ENCODE measurements around the gene STARD13. TPM values are rescaled to one million over a fixed set of nuclear protein-coding genes. Genes with fewer than 3 reads are reported as not detected.

Gene STARD13, protein sequence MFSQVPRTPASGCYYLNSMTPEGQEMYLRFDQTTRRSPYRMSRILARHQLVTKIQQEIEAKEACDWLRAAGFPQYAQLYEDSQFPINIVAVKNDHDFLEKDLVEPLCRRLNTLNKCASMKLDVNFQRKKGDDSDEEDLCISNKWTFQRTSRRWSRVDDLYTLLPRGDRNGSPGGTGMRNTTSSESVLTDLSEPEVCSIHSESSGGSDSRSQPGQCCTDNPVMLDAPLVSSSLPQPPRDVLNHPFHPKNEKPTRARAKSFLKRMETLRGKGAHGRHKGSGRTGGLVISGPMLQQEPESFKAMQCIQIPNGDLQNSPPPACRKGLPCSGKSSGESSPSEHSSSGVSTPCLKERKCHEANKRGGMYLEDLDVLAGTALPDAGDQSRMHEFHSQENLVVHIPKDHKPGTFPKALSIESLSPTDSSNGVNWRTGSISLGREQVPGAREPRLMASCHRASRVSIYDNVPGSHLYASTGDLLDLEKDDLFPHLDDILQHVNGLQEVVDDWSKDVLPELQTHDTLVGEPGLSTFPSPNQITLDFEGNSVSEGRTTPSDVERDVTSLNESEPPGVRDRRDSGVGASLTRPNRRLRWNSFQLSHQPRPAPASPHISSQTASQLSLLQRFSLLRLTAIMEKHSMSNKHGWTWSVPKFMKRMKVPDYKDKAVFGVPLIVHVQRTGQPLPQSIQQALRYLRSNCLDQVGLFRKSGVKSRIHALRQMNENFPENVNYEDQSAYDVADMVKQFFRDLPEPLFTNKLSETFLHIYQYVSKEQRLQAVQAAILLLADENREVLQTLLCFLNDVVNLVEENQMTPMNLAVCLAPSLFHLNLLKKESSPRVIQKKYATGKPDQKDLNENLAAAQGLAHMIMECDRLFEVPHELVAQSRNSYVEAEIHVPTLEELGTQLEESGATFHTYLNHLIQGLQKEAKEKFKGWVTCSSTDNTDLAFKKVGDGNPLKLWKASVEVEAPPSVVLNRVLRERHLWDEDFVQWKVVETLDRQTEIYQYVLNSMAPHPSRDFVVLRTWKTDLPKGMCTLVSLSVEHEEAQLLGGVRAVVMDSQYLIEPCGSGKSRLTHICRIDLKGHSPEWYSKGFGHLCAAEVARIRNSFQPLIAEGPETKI
- total RNA-seq = under 1 TPM; 0.05 to 0.15 (median 0.14) TPM

GRCh38 chr13:33285420-33286124 lies at the start of gene STARD13:
Gene STARD13 (minus strand): TSS chr13:33285755. CDS start chr13:33285638, 117 bp downstream.
- Mint-ChIP-seq H3K4me3 (peak within 1 kb of the TSS; percentile 66), H3K27me3 (ENCODE audit: low read depth) (peaks cover 46% of the 10 kb centered on the region), H3K4me1 (ENCODE audit: low read depth) (peaks cover 15% of the 10 kb centered on the region), H3K9me3 (no peaks in the 10 kb centered on the region), H3K36me3 (ENCODE audit: insufficient read depth) (no peaks in the 10 kb centered on the region)
- ATAC-seq = peak; percentile 18 to 58
- no peak for DNase-seq

DNA sequence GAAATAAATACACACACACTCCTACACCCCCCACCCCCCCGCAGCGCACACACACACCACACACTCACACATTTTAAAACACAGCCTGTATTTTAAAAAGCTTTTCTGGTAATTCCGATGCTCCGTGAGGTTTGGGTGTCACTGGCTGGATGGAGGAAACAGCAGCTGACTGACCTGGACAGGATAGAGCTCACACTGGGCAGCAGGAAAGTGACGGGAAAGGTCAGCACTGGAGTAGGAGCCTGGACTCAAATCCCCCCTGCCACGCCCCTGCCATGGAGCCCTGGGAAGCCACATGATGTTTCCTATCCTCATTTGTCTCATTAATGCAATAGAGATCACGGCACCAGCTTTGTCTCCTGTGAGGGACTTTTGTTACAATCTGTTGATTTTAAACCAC lies 49.3 kb upstream of the STARD13 start:
- Mint-ChIP-seq H3K4me3 (no peak overlapping the region), H3K4me1 (ENCODE audit: low read depth) (no peaks in the 10 kb centered on the region), H3K27me3 (ENCODE audit: low read depth) (peaks cover 20% of the 10 kb centered on the region), H3K36me3 (ENCODE audit: insufficient read depth) (no peaks in the 10 kb centered on the region), H3K9me3 (no peaks in the 10 kb centered on the region)
- ATAC-seq (no peak), DNase-seq (no peak)

GRCh38 chr13:33331962-33332361 lies 46.4 kb upstream of the STARD13 start:
- DNase-seq (no peak), ATAC-seq (no peak)
- Mint-ChIP-seq H3K4me1 (ENCODE audit: low read depth) (no peaks in the 10 kb centered on the region), H3K4me3 (no peak overlapping the region), H3K9me3 (no peaks in the 10 kb centered on the region), H3K36me3 (ENCODE audit: insufficient read depth) (no peaks in the 10 kb centered on the region), H3K27me3 (ENCODE audit: low read depth) (peaks cover 20% of the 10 kb centered on the region)

GRCh38 chr13:33330483-33330882 lies 44.9 kb upstream of the STARD13 start:
- no peak for DNase-seq

DNA sequence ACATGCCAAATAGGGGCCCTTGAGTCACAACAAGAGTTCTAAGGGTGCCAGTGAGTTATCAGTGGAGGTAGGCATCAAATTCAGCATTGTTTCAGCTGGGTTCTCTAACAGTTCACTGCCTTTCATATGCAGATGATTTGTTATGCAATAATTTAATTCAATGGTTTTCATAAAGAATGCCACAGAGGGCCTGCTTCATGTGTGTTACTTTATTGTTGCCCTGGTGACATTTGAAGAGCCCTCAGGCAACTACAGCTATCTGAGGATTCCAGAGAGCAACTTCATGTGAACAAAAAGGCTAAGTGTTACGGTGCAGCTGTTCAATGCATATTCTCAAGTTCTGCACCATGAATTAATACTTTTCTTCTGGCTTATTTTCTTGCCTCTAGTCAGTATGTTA lies 43.1 kb upstream of the STARD13 start:
- no peaks in the 10 kb centered on the region for H3K4me1 Mint-ChIP-seq (ENCODE audit: low read depth)
- no peaks in the 10 kb centered on the region for H3K36me3 Mint-ChIP-seq (ENCODE audit: insufficient read depth)
- H3K27me3 Mint-ChIP-seq (ENCODE audit: low read depth) = peaks cover 9% of the 10 kb centered on the region
- no peak for ATAC-seq
- no peaks in the 10 kb centered on the region for H3K9me3 Mint-ChIP-seq
- H3K4me3 Mint-ChIP-seq = no peak overlapping the region
- no peak for DNase-seq

More at GRCh38 chr13:33330483-33330882, 44.9 kb upstream of the STARD13 start:
- Mint-ChIP-seq H3K4me1 (ENCODE audit: low read depth) (no peaks in the 10 kb centered on the region), H3K9me3 (no peaks in the 10 kb centered on the region), H3K4me3 (no peak overlapping the region), H3K36me3 (ENCODE audit: insufficient read depth) (no peaks in the 10 kb centered on the region), H3K27me3 (ENCODE audit: low read depth) (peaks cover 20% of the 10 kb centered on the region)
- ATAC-seq = no peak

DNA sequence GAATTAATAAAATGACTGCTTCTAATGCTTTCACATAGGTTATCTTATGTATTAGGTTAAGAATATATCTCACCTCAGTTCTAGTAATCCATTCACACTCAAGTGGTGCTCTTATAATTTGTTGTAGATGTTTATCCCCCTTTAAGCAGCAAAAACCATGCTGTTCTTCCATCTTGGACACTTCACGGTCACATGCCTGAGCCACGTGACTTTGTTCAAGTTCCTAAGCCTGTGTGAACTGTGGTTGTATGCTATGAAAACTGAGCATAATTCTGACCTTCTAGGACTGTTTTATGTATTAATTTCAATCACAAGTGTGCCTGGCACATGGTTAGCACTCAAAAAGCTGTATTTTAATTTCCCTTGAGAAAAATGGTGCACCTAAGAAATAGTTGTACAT lies 41.2 kb upstream of the STARD13 start:
- no peak overlapping the region for H3K4me3 Mint-ChIP-seq
- no peaks in the 10 kb centered on the region for H3K9me3 Mint-ChIP-seq
- no peaks in the 10 kb centered on the region for H3K4me1 Mint-ChIP-seq (ENCODE audit: low read depth)
- ATAC-seq = no peak
- DNase-seq = no peak
- peaks cover 2% of the 10 kb centered on the region for H3K27me3 Mint-ChIP-seq (ENCODE audit: low read depth)
- no peaks in the 10 kb centered on the region for H3K36me3 Mint-ChIP-seq (ENCODE audit: insufficient read depth)

- H3K36me3 Mint-ChIP-seq (ENCODE audit: insufficient read depth) = no peaks in the 10 kb centered on the region
- H3K4me3 Mint-ChIP-seq = no peak overlapping the region
- no peak for ATAC-seq
- DNase-seq = no peak
- H3K27me3 Mint-ChIP-seq (ENCODE audit: low read depth) = no peaks in the 10 kb centered on the region
- no peaks in the 10 kb centered on the region for H3K4me1 Mint-ChIP-seq (ENCODE audit: low read depth)
- no peaks in the 10 kb centered on the region for H3K9me3 Mint-ChIP-seq
Observed at GRCh38 chr13:33326246-33326645, 40.7 kb upstream of the STARD13 start.

DNA sequence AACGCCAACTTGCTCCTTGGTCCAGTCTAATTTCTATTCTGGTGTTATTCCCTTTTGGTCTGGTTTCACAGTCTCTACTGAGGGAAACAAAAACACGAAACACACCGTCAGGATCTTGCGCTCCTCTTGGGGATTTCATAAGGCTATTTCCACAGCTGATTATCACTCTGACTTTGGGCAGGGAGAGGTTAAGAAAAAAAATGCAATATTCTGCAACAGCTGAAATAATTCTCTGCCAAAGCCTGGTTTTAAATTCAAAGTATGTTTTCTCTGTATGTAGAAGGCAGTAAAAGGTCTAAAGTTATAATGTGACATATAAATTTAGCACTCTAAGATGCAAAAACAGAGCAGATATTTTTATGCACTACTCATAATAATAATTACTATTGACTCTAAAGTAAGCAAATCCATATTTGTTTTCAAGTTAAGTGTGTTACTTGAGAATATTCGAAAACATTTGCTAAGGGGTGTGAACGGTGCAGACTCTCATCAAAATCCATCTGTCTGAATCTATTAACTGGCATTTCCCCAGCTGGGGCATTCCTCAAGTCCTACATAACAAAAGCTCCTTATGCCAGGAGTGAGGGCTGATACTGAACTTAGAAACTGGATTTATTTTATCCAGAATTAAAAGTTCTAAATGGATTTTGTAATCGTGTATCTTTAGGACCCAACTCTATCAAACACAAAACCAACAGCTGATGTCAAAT lies 38.4 kb upstream of the STARD13 start:
- no peaks in the 10 kb centered on the region for H3K36me3 Mint-ChIP-seq (ENCODE audit: insufficient read depth)
- peaks cover 2% of the 10 kb centered on the region for H3K27me3 Mint-ChIP-seq (ENCODE audit: low read depth)
- ATAC-seq (no peak), DNase-seq (no peak)
- no peaks in the 10 kb centered on the region for H3K4me1 Mint-ChIP-seq (ENCODE audit: low read depth)
- H3K4me3 Mint-ChIP-seq = no peak overlapping the region
- no peaks in the 10 kb centered on the region for H3K9me3 Mint-ChIP-seq

DNA sequence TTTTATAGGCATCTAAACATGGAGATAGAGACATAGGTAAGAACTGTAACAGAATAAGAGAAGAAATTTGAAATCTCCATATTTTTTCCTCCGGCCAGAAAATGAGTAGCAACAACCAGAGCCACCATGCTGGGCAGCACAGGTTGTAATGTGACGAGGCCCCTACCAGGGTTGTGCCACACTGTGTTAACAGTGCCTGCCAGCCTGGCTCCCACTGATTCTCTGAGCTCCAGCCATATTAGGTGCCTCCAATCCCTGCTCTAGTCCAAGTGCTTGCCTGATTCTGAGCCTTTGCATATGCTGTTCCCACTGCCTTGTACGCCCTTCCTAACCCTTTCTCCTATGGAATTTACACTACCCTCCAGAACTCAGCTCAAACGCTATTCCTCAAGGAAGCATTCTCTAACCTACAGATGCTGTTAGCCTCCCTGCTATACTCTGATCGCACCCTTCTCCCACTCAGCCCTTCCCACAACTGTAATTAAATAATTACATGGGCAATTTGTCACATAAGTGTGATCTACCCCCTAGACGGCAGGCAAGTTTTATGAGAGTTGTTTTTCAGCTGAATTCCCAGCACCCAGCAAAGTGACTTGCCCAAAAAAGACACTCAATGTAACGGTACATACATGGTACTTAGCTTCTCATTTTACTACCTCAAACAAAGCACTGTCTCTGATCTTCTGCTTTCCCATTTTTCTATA lies 37.6 kb upstream of the STARD13 start:
- Mint-ChIP-seq H3K27me3 (ENCODE audit: low read depth) (peaks cover 2% of the 10 kb centered on the region), H3K36me3 (ENCODE audit: insufficient read depth) (no peaks in the 10 kb centered on the region), H3K4me1 (ENCODE audit: low read depth) (no peaks in the 10 kb centered on the region), H3K9me3 (no peaks in the 10 kb centered on the region), H3K4me3 (no peak overlapping the region)
- no peak for DNase-seq
- no peak for ATAC-seq

- DNase-seq (no peak), ATAC-seq (no peak)
- H3K36me3 Mint-ChIP-seq (ENCODE audit: insufficient read depth) = no peaks in the 10 kb centered on the region
- H3K9me3 Mint-ChIP-seq = no peaks in the 10 kb centered on the region
- H3K4me3 Mint-ChIP-seq = no peak overlapping the region
- H3K4me1 Mint-ChIP-seq (ENCODE audit: low read depth) = no peaks in the 10 kb centered on the region
- peaks cover 2% of the 10 kb centered on the region for H3K27me3 Mint-ChIP-seq (ENCODE audit: low read depth)
Observed at GRCh38 chr13:33322543-33322809, 36.9 kb upstream of the STARD13 start.

DNA sequence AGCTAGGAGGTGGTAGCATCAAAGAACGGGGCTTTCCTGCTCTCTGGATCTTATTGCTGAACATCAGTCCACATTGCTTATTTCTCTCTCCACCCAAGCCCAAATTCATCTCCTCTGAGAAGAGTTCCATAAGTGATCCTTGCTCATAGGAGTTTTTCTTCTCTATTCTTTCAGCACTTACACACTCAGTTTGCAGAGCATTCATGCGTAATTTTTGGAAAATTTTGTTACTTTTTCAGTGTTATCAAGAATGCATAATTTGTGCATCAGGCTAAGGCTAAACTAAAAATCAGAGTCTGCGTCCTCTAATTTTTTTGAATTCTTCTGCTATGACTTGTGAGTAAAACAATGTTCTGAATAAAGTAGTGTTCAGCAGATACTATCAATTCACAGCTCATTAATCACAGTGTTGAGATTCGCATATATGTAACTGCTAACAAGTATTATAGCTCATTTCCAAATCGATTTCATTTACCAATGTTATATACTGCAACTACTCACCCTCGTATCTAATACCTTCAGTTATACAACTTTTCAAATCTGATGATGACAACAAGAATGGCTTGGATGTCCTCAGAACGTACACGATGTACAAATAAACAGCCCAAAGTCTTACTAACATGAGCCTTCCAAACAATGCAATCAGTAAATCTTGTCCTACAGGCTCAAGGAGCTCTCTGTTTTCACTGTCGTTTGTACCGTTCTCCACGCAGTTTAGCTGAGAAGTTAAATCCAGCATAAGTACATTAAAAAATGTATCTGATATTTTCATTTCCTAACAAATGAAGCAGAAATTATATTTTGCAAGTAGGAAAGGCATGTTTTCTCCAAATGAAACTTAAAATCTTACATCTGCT lies 36.4 kb upstream of the STARD13 start:
- Mint-ChIP-seq H3K4me3 (no peak overlapping the region), H3K36me3 (ENCODE audit: insufficient read depth) (no peaks in the 10 kb centered on the region), H3K9me3 (no peaks in the 10 kb centered on the region), H3K27me3 (ENCODE audit: low read depth) (peaks cover 7% of the 10 kb centered on the region), H3K4me1 (ENCODE audit: low read depth) (no peaks in the 10 kb centered on the region)
- DNase-seq (no peak), ATAC-seq (no peak)

DNA sequence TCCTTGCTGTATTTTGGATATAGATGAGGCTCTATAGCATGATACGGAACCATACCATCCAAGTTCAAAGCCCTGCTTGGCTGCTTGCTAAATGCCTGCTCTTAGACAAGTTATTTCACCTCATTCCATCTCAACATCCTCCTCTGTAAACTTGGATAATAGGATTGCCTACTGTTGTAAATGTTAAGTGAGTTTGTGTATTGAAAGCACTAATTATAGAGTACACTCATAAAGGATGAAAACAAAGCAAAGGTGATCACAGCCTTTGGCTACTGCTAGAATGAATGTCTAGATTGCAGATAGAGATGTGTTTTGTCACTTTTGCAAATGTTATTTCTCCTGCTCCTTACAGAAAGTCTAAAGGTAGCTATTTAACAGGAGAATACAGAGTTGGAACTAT lies 34.3 kb upstream of the STARD13 start:
- DNase-seq (no peak), ATAC-seq (no peak)
- H3K4me1 Mint-ChIP-seq (ENCODE audit: low read depth) = no peaks in the 10 kb centered on the region
- no peaks in the 10 kb centered on the region for H3K36me3 Mint-ChIP-seq (ENCODE audit: insufficient read depth)
- H3K4me3 Mint-ChIP-seq = no peak overlapping the region
- H3K9me3 Mint-ChIP-seq = no peaks in the 10 kb centered on the region
- peaks cover 8% of the 10 kb centered on the region for H3K27me3 Mint-ChIP-seq (ENCODE audit: low read depth)
